Medulla oblongata (tissue), 1 donor: Measurements from ENCODE around the gene HNRNPUL1.

ENCODE experiments used
- DNase-seq: peaks from one replicate; pipeline ENCODE4 v3.0.0-alpha.2; 2015; ENCODE audit errors: extremely low spot score

HNRNPUL1 gene

GRCh38 chr19:41308450-41309179, 44.4 kb downstream of the HNRNPUL1 start:
- DNase-seq = peak; percentile 97

- DNase-seq = peak; percentile 38
These were observed 45.2 kb downstream of the HNRNPUL1 start for GRCh38 chr19:41309180-41310032.

GRCh38 chr19:41310033-41310831, 46.1 kb downstream of the HNRNPUL1 start, which contains the start of gene CCDC97:
Gene CCDC97, plus strand, starts transcription at chr19:41310172. Its CDS starts 139 bp downstream, at chr19:41310311.
- DNase-seq = peak; percentile 90

GRCh38 chr19:41311072-41311471, 46.9 kb downstream of the HNRNPUL1 start:
- DNase-seq = no peak

- DNase-seq = no peak
These were observed 47.4 kb downstream of the HNRNPUL1 start for GRCh38 chr19:41311613-41312012.

GRCh38 chr19:41316306-41316920, 52.2 kb downstream of the HNRNPUL1 start:
- no peak for DNase-seq

GRCh38 chr19:41318696-41319499, 54.7 kb downstream of the HNRNPUL1 start:
- no peak for DNase-seq

- DNase-seq = no peak
These were observed 55.5 kb downstream of the HNRNPUL1 start for GRCh38 chr19:41319500-41320184.

GRCh38 chr19:41320185-41320518, 56.0 kb downstream of the HNRNPUL1 start:
- DNase-seq = no peak

- DNase-seq = no peak
These were observed 56.4 kb downstream of the HNRNPUL1 start for GRCh38 chr19:41320568-41320967.

GRCh38 chr19:41321204-41321599, 57.0 kb downstream of the HNRNPUL1 start:
- no peak for DNase-seq

GRCh38 chr19:41321600-41322270, 57.6 kb downstream of the HNRNPUL1 start:
- peak; percentile 8 for DNase-seq

GRCh38 chr19:41322451-41322850, 58.3 kb downstream of the HNRNPUL1 start:
- DNase-seq = no peak

GRCh38 chr19:41323023-41323422, 58.9 kb downstream of the HNRNPUL1 start:
- no peak for DNase-seq

GRCh38 chr19:41323430-41324125, 59.4 kb downstream of the HNRNPUL1 start:
- DNase-seq = peak; percentile 28

- peak; percentile 51 for DNase-seq
These were observed 60.1 kb downstream of the HNRNPUL1 start for GRCh38 chr19:41324231-41324702.

- DNase-seq = peak; percentile 7
These were observed 60.9 kb downstream of the HNRNPUL1 start for GRCh38 chr19:41324921-41325639.

- peak; percentile 4 for DNase-seq
These were observed 61.4 kb downstream of the HNRNPUL1 start for GRCh38 chr19:41325640-41325946.
